GM12878 (cell line): ENCODE data around the gene MUL1. TPM values are rescaled to one million over a fixed set of nuclear protein-coding genes. Genes with fewer than 3 reads are reported as not detected.

Experiments used
- ATAC-seq: fragments of 200-7000 bp; cut with Tn5 transposase; 3 replicates; pipeline ENCODE4 v1.9.1; 2020; ENCODE audit warnings: mild to moderate bottlenecking, moderate library complexity
- BruUV-seq: library from RNA; stranded (reverse); fragments of 400-500 nt; replicated peaks from 2 replicates; lab custom pipeline; 2021; lab: Mats Ljungman, UMichigan
- CTCF ChIA-PET: fragments of 300-600 bp; sonication (Branson Sonifier 250); formaldehyde crosslinking; extraction: SDS; loops from one replicate; lab custom pipeline; 2021; ENCODE audit warnings: inconsistent platforms; lab: Yijun Ruan, JAX
- POLR2A ChIA-PET: fragments of 350-600 bp; formaldehyde crosslinking; extraction: SDS; loops from one replicate; lab custom pipeline; 2021; ENCODE audit warnings: inconsistent platforms; lab: Charles Lee
- RAD21 ChIA-PET: fragments of 300-600 bp; sonication (Branson Sonifier 250); formaldehyde crosslinking; loops from one replicate; lab custom pipeline; 2023; ENCODE audit warnings: antibody characterized with exemption; ENCODE audit not compliant: unreplicated experiment; lab: Charles Lee
- SMC1A ChIA-PET: fragments of 300-600 bp; sonication (Branson Sonifier 250); formaldehyde crosslinking; loops from one replicate; lab custom pipeline; 2023; ENCODE audit not compliant: unreplicated experiment, uncharacterized antibody; lab: Charles Lee
- DNase-seq: peaks from one replicate; pipeline ENCODE4 v3.0.0-alpha.2; 2011; ENCODE audit warnings: low read depth, low spot score
- FAIRE-seq: peaks from 3 replicates; lab custom pipeline; 2011; peaks lifted over from hg19 to GRCh38; lab: Jason Lieb, UNC
- H2AFZ ChIP-seq: 2 replicates; pipeline ENCODE4 v1.6.0; 2011; ENCODE audit warnings: low read depth, low read length, control low read depth; ENCODE audit not compliant: control insufficient read depth
- H3K27ac ChIP-seq: 2 replicates; pipeline ENCODE4 v1.5.1; 2011; ENCODE audit warnings: control low read depth; ENCODE audit not compliant: control insufficient read depth, insufficient read depth
- H3K27me3 ChIP-seq, 2 experiments: replicated peaks in 1 of 2; 2 replicates each; pipeline versions ENCODE4 v1.6.0 to v1.6.1; 2011; ENCODE audit warnings: low read length in 1 of 2; ENCODE audit not compliant: control insufficient read depth in 2 of 2, insufficient read depth in 2 of 2
- H3K36me3 ChIP-seq, 2 experiments: 2 replicates each; pipeline ENCODE4 v1.5.1; 2011; ENCODE audit warnings: low read length in 1 of 2; ENCODE audit not compliant: control insufficient read depth in 2 of 2, insufficient read depth in 2 of 2
- H3K4me1 ChIP-seq: 2 replicates; pipeline ENCODE4 v1.6.1; 2011; ENCODE audit warnings: mild to moderate bottlenecking, low read length, moderate library complexity, mixed read lengths; ENCODE audit not compliant: control insufficient read depth, insufficient read depth
- H3K4me2 ChIP-seq: 2 replicates; pipeline ENCODE4 v1.6.0; 2011; ENCODE audit warnings: control low read depth; ENCODE audit not compliant: control insufficient read depth, insufficient read depth
- H3K4me3 ChIP-seq: fragments of 200-600 bp; sonication (generic); 2 replicates; pipeline ENCODE4 v1.5.1; 2016
- H3K79me2 ChIP-seq: 2 replicates; pipeline ENCODE4 v1.6.0; 2011; ENCODE audit warnings: low read length; ENCODE audit not compliant: control insufficient read depth, insufficient read depth
- H3K9ac ChIP-seq: 2 replicates; pipeline ENCODE4 v1.8.0; 2011; ENCODE audit warnings: low read length, control low read depth, mixed read lengths; ENCODE audit not compliant: control insufficient read depth, insufficient read depth
- H3K9me3 ChIP-seq: replicated peaks from 3 replicates; pipeline ENCODE4 v1.5.1; 2011; ENCODE audit warnings: mild to moderate bottlenecking, low read length; ENCODE audit not compliant: control insufficient read depth, insufficient read depth
- H4K20me1 ChIP-seq: 2 replicates; pipeline ENCODE4 v1.6.0; 2011; ENCODE audit not compliant: control insufficient read depth, insufficient read depth
- BRCA1 ChIP-seq: IDR thresholded peaks from 2 replicates; pipeline ENCODE4 v1.6.1; 2011; ENCODE audit warnings: low read depth, low read length, improper control_type of control experiment
- CBX3 ChIP-seq: fragments of 200-600 bp; sonication (generic); IDR thresholded peaks from 2 replicates; pipeline ENCODE4 v1.6.1; 2016; ENCODE audit warnings: low read depth, borderline replicate concordance
- CTCF ChIP-seq, 3 experiments: IDR thresholded peaks in 2 of 3; conservative IDR thresholded peaks in 1 of 3; 2 replicates each; pipeline ENCODE4 v1.5.1; 2011; ENCODE audit warnings: low read depth in 3 of 3, low read length in 3 of 3, mild to moderate bottlenecking in 3 of 3, control low read depth in 2 of 3, moderate library complexity in 2 of 3, inconsistent platforms in 1 of 3, mixed read lengths in 1 of 3; ENCODE audit not compliant: control insufficient read depth in 2 of 3, insufficient read depth in 1 of 3; ENCODE audit errors: extremely low read depth in 1 of 3
- FOS ChIP-seq: IDR thresholded peaks from 3 replicates; pipeline ENCODE4 v1.6.1; 2011; ENCODE audit warnings: borderline replicate concordance; ENCODE audit not compliant: insufficient read length; ENCODE audit errors: extremely low read depth
- IRF4 ChIP-seq: IDR thresholded peaks from 2 replicates; pipeline ENCODE4 v1.6.1; 2011; ENCODE audit warnings: low read depth, low read length
- JUNB ChIP-seq: IDR thresholded peaks from 2 replicates; pipeline ENCODE4 v1.6.1; 2016; ENCODE audit warnings: antibody characterized with exemption, mild to moderate bottlenecking
- KDM1A ChIP-seq: fragments of 200-600 bp; sonication (generic); IDR thresholded peaks from 2 replicates; pipeline ENCODE4 v1.6.1; 2016; ENCODE audit warnings: borderline replicate concordance
- NFIC ChIP-seq: IDR thresholded peaks from 2 replicates; pipeline ENCODE4 v1.6.1; 2012; ENCODE audit warnings: low read depth, mild to moderate bottlenecking, inconsistent platforms, low read length, moderate library complexity
- RBBP5 ChIP-seq: fragments of 200-600 bp; sonication (generic); conservative IDR thresholded peaks from 2 replicates; pipeline ENCODE4 v1.6.1; 2016
- REST ChIP-seq: IDR thresholded peaks from 2 replicates; pipeline ENCODE4 v1.6.1; 2012; ENCODE audit warnings: mild to moderate bottlenecking, low read depth, low read length
- SIX5 ChIP-seq: IDR thresholded peaks from 2 replicates; pipeline ENCODE4 v1.6.1; 2011; ENCODE audit warnings: mild to moderate bottlenecking, low read depth, low read length, moderate library complexity; ENCODE audit not compliant: severe bottlenecking
- SMAD5 ChIP-seq: IDR thresholded peaks from 2 replicates; pipeline ENCODE4 v1.6.1; 2016; ENCODE audit warnings: antibody characterized with exemption, low read depth
- ZBED1 ChIP-seq: IDR thresholded peaks from 2 replicates; pipeline ENCODE4 v1.6.1; 2016; ENCODE audit warnings: borderline replicate concordance
- ZNF592 ChIP-seq: fragments of 450-650 bp; IDR thresholded peaks from 2 replicates; pipeline ENCODE4 v1.6.1; 2017; ENCODE audit warnings: mild to moderate bottlenecking, moderate library complexity
- WGBS: methylation state at CpG from one replicate; pipeline ENCODE4 v1.1.6; 2016; ENCODE audit warnings: low lambda C conversion rate; ENCODE audit not compliant: insufficient replicate concordance, insufficient coverage; ENCODE audit errors: missing lambda C conversion rate; 5-methylcytosine and 5-hydroxymethylcytosine counted together
- in situ Hi-C: fragments of 300-500 bp; cut with MboI; formaldehyde crosslinking; loops from 9 replicates; pipeline ENCODE4 v1.14.3; 2018; ENCODE audit warnings: mixed read lengths
- intact Hi-C: fragments of 100-400 bp; cut with micrococcal nuclease; formaldehyde crosslinking; loops from one replicate; pipeline ENCODE4 v1.14.2; 2022; ENCODE audit not compliant: unreplicated experiment
- polyA plus RNA-seq, 11 experiments: library from polyadenylated mRNA; depleted of rRNA in 4 of 11; unstranded in 6 of 11; stranded (reverse) in 5 of 11; fragments of >200 nt; fragmentation: Nextera tagmentation in 4 of 11; fragmentation: Illumina TruSeq in 1 of 11; extraction: Ambion mirVana in 4 of 11; extraction: Trizol in 1 of 11; gene quantifications; 1 replicate in 1 of 11; 2 replicates in 10 of 11; pipeline versions ENCODE4 v1.2.1 to v1.2.3, GENCODE V29; 2011 to 2016; ENCODE audit warnings: inconsistent platforms in 2 of 11, missing spikeins in 2 of 11, low read depth in 1 of 11
- total RNA-seq, 4 experiments: library from RNA; depleted of rRNA in 3 of 4; stranded (reverse); fragments of >200 nt in 3 of 4; fragmentation: Illumina TruSeq in 1 of 4; extraction: Trizol in 1 of 4; gene quantifications; 2 replicates each; pipeline versions ENCODE4 v1.2.1 to v1.2.3, GENCODE V29; 2013 to 2021

MUL1 gene
- total and polyA plus RNA-seq, 10 of the 15 experiments (the other 5 are each of a cell fraction or from before 2014, with no cell fraction given) = 4.9 to 27.0 (median 15.5) TPM

GRCh38 chr1:20474996-20475395 lies 33.0 kb downstream of the MUL1 start (continued):
- TF ChIP-seq ZNF592 = no peak
- TF ChIP-seq RBBP5 = no peak
- no peak for TF ChIP-seq IRF4
- no peak for TF ChIP-seq JUNB

GRCh38 chr1:20474333-20474975 lies 33.5 kb downstream of the MUL1 start:
- no peaks in the 10 kb centered on the region for H3K36me3 ChIP-seq
- no peak overlapping the region for H3K27ac ChIP-seq
- in situ Hi-C loops (no loop called here), intact Hi-C loops (no loop called here)
- ChIA-PET RAD21 (no interaction called here), CTCF (no interaction called here), POLR2A (no interaction called here), SMC1A (interaction anchor here (1.2 kb wide), 1 partner anchor 19 kb away, joined by 3 read pairs; no protein-coding TSS in a partner anchor)
- H3K9ac ChIP-seq = no peak overlapping the region
- no peak overlapping the region for H3K4me2 ChIP-seq
- BruUV-seq = no TSS peak
- no peaks in the 10 kb centered on the region for H3K9me3 ChIP-seq
- 55% methylated on average over 2 of the region's 2 CpGs for WGBS
- no peak for FAIRE-seq
- H3K79me2 ChIP-seq = no peaks in the 10 kb centered on the region
- peaks cover 3 to 10% of the 10 kb centered on the region in 2 experiments for H3K27me3 ChIP-seq
- no peak overlapping the region for H2AFZ ChIP-seq
- ATAC-seq = no peak
- H3K4me1 ChIP-seq = no peaks in the 10 kb centered on the region
- H4K20me1 ChIP-seq = no peaks in the 10 kb centered on the region
- DNase-seq = no peak
- no peak overlapping the region for H3K4me3 ChIP-seq
- no peak for TF ChIP-seq ZBED1
- TF ChIP-seq KDM1A = no peak
- TF ChIP-seq SMAD5 = no peak
- TF ChIP-seq JUNB = no peak
- TF ChIP-seq REST = no peak
- TF ChIP-seq CTCF (IDR thresholded peaks at IDR 0.05 in 2 of 3, conservative IDR thresholded peaks at IDR 0.05 in 1 of 3; ENCODE audit: control insufficient read depth in 2 of 3, extremely low read depth in 1 of 3, insufficient read depth in 1 of 3, low read depth in 3 of 3, low read length in 3 of 3) = no peak
- TF ChIP-seq FOS = no peak
- TF ChIP-seq SIX5 = no peak
- TF ChIP-seq NFIC = no peak
- TF ChIP-seq BRCA1 = no peak
- no peak for TF ChIP-seq CBX3
